HL-60 (cell line): ENCODE measurements around the gene PUM1.
"Not testable (repeated sequence)": the region's sequence is repeated elsewhere in the genome, so short reads cannot be mapped to it uniquely, and the experiment has no call there.

ENCODE experiments used
- GABPA ChIP-seq: IDR thresholded peaks from 2 replicates; pipeline ENCODE4 v1.6.1; 2012; ENCODE audit warnings: low read depth
- TF ChIP-seq, protein P1 (sequence below): IDR thresholded peaks from one replicate; pipeline ENCODE4 v1.5.1; 2011; ENCODE audit warnings: low read length, control low read depth, inconsistent platforms; ENCODE audit not compliant: insufficient read depth

DNA sequence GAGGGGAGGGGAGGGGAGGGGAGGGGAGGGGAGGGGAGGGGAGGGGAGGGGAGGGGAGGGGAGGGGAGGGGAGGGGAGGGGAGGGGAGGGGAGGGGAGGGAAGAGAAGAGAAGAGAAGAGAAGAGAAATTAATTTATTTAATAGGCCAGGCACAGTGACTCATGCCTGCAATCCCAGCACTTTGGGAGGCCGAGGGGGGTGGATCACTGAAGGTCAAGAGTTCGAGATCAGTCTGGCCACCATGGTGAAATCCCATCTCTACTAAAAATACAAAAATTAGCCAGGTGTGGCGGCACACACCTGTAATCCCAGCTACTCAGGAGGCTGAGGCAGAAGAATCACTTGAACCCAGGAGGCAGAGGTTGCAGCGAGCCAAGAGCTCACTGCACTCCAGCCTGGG is 93.2 kb downstream of the PUM1 start:
- TF ChIP-seq, protein P1, sequence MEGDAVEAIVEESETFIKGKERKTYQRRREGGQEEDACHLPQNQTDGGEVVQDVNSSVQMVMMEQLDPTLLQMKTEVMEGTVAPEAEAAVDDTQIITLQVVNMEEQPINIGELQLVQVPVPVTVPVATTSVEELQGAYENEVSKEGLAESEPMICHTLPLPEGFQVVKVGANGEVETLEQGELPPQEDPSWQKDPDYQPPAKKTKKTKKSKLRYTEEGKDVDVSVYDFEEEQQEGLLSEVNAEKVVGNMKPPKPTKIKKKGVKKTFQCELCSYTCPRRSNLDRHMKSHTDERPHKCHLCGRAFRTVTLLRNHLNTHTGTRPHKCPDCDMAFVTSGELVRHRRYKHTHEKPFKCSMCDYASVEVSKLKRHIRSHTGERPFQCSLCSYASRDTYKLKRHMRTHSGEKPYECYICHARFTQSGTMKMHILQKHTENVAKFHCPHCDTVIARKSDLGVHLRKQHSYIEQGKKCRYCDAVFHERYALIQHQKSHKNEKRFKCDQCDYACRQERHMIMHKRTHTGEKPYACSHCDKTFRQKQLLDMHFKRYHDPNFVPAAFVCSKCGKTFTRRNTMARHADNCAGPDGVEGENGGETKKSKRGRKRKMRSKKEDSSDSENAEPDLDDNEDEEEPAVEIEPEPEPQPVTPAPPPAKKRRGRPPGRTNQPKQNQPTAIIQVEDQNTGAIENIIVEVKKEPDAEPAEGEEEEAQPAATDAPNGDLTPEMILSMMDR, result not testable (repeated sequence)
- TF ChIP-seq GABPA, result not testable (repeated sequence)
